Liver (tissue), 3 donors: ENCODE data around the gene NOL4L.

ENCODE experiments used
- ATF3 ChIP-seq: IDR thresholded peaks from 2 replicates; pipeline ENCODE4 v1.6.1; 2016; ENCODE audit warnings: antibody characterized with exemption
- CTCF ChIP-seq: fragments of 150-350 bp; IDR thresholded peaks from 2 replicates; pipeline ENCODE4 v1.5.1; 2017; ENCODE audit warnings: improper control_type of control experiment, low read depth, low read length; ENCODE audit not compliant: missing input control
- EGR1 ChIP-seq, 2 donors: IDR thresholded peaks; 2 replicates each; pipeline ENCODE4 v1.6.1; 2016 to 2018; ENCODE audit warnings: antibody characterized with exemption in 2 of 2, low read depth in 2 of 2
- GABPA ChIP-seq, 2 donors: IDR thresholded peaks in 1 of 2; conservative IDR thresholded peaks in 1 of 2; 2 replicates each; pipeline ENCODE4 v1.6.1; 2016; ENCODE audit warnings: antibody characterized with exemption in 2 of 2, mild to moderate bottlenecking in 1 of 2, moderate library complexity in 1 of 2
- JUND ChIP-seq, 2 donors: IDR thresholded peaks; 2 replicates each; pipeline ENCODE4 v1.6.1; 2016; ENCODE audit warnings: antibody characterized with exemption in 2 of 2
- MAX ChIP-seq: IDR thresholded peaks from 2 replicates; pipeline ENCODE4 v1.6.1; 2016; ENCODE audit warnings: antibody characterized with exemption
- NR2F2 ChIP-seq: IDR thresholded peaks from 2 replicates; pipeline ENCODE4 v1.6.1; 2016; ENCODE audit warnings: antibody characterized with exemption
- RAD21 ChIP-seq, 2 donors: IDR thresholded peaks; 2 replicates each; pipeline ENCODE4 v1.6.1; 2016; ENCODE audit warnings: antibody characterized with exemption in 2 of 2, mild to moderate bottlenecking in 2 of 2
- REST ChIP-seq: IDR thresholded peaks from 2 replicates; pipeline ENCODE4 v1.6.1; 2016; ENCODE audit warnings: antibody characterized with exemption, mild to moderate bottlenecking
- RXRA ChIP-seq, 2 donors: IDR thresholded peaks; 2 replicates each; pipeline ENCODE4 v1.6.1; 2017 to 2018; ENCODE audit warnings: antibody characterized with exemption in 2 of 2, mild to moderate bottlenecking in 1 of 2
- SP1 ChIP-seq: IDR thresholded peaks from 2 replicates; pipeline ENCODE4 v1.6.1; 2018; ENCODE audit warnings: antibody characterized with exemption, mild to moderate bottlenecking
- TAF1 ChIP-seq: conservative IDR thresholded peaks from 2 replicates; pipeline ENCODE4 v1.6.1; 2016; ENCODE audit warnings: antibody characterized with exemption, mild to moderate bottlenecking
- YY1 ChIP-seq: IDR thresholded peaks from 2 replicates; pipeline ENCODE4 v1.6.1; 2016; ENCODE audit warnings: antibody characterized with exemption, mild to moderate bottlenecking
- ZBTB33 ChIP-seq: IDR thresholded peaks from 2 replicates; pipeline ENCODE4 v1.6.1; 2016; ENCODE audit warnings: antibody characterized with exemption
- donor health status: healthy.
- donor health status: healthy.

- TF ChIP-seq CTCF (no peak), YY1 (no peak), RAD21 (IDR thresholded peaks at IDR 0.05) (no peak), TAF1 (no peak), REST (no peak), ATF3 (no peak), RXRA (IDR thresholded peaks at IDR 0.05) (no peak), NR2F2 (no peak), JUND (IDR thresholded peaks at IDR 0.05) (no peak), MAX (no peak), GABPA (IDR thresholded peaks at IDR 0.05 in 1 of 2, conservative IDR thresholded peaks at IDR 0.05 in 1 of 2) (no peak), SP1 (no peak), EGR1 (IDR thresholded peaks at IDR 0.05; ENCODE audit: low read depth in 2 of 2) (no peak), ZBTB33 (no peak)
Observed at GRCh38 chr20:32536851-32537656, 48.1 kb downstream of the NOL4L start.
